GM21526 (cell line): Measurements from ENCODE around the gene ZCCHC14.
"Not testable (repeated sequence)": the region's sequence is repeated elsewhere in the genome, so short reads cannot be mapped to it uniquely, and the experiment has no call there.

ENCODE experiments used
- ATAC-seq: cut with Tn5 transposase; IDR thresholded peaks from one replicate; pipeline ENCODE4 v1.9.1; 2021; ENCODE audit warnings: moderate library complexity; ENCODE audit not compliant: unreplicated experiment, low FRiP score

Gene ZCCHC14

GRCh38 chr16:87497767-87498290, 5.0 kb upstream of the ZCCHC14 start:
- not testable (repeated sequence) for ATAC-seq

GRCh38 chr16:87497023-87497766, 4.4 kb upstream of the ZCCHC14 start:
- not testable (repeated sequence) for ATAC-seq

- ATAC-seq = no peak
Observed at GRCh38 chr16:87496447-87496801, 3.6 kb upstream of the ZCCHC14 start.

- ATAC-seq = no peak
Observed at GRCh38 chr16:87495578-87496446, 3.0 kb upstream of the ZCCHC14 start.

GRCh38 chr16:87493608-87494280, 920 bp upstream of the ZCCHC14 start:
- no peak for ATAC-seq

GRCh38 chr16:87492291-87492630, 563 bp downstream of the ZCCHC14 start:
- ATAC-seq = no peak

GRCh38 chr16:87491522-87492290, 1.1 kb downstream of the ZCCHC14 start:
- ATAC-seq = no peak

GRCh38 chr16:87490799-87491521, 1.9 kb downstream of the ZCCHC14 start:
- ATAC-seq = not testable (repeated sequence)

GRCh38 chr16:87490096-87490798, 2.6 kb downstream of the ZCCHC14 start:
- ATAC-seq = no peak

GRCh38 chr16:87489434-87490045, 3.3 kb downstream of the ZCCHC14 start:
- ATAC-seq = no peak

GRCh38 chr16:87488960-87489359, 3.9 kb downstream of the ZCCHC14 start:
- ATAC-seq = not testable (repeated sequence)

GRCh38 chr16:87487361-87487924, 5.4 kb downstream of the ZCCHC14 start:
- no peak for ATAC-seq

- ATAC-seq = no peak
Observed at GRCh38 chr16:87486713-87487247, 6.0 kb downstream of the ZCCHC14 start.

- no peak for ATAC-seq
Observed at GRCh38 chr16:87486282-87486681, 6.5 kb downstream of the ZCCHC14 start.

GRCh38 chr16:87485792-87486191, 7.0 kb downstream of the ZCCHC14 start:
- ATAC-seq = not testable (repeated sequence)

GRCh38 chr16:87484487-87485331, 8.1 kb downstream of the ZCCHC14 start:
- ATAC-seq = no peak

- no peak for ATAC-seq
Observed at GRCh38 chr16:87483481-87483880, 9.3 kb downstream of the ZCCHC14 start.
